H1 (cell line): Measurements from ENCODE around the gene RMDN3. TPM values are rescaled to one million over a fixed set of nuclear protein-coding genes. Genes with fewer than 3 reads are reported as not detected.

Experiments
- BRCA1 ChIP-seq: IDR thresholded peaks from 2 replicates; pipeline ENCODE4 v1.6.1; 2012; ENCODE audit warnings: low read depth, low read length, improper control_type of control experiment
- EGR1 ChIP-seq: IDR thresholded peaks from 2 replicates; pipeline ENCODE4 v1.6.1; 2011; ENCODE audit warnings: low read depth, low read length, borderline replicate concordance
- POLR2A ChIP-seq, 2 experiments: IDR thresholded peaks; 1 replicate in 1 of 2; 2 replicates in 1 of 2; pipeline ENCODE4 v1.6.1; 2011; ENCODE audit warnings: low read depth in 2 of 2, low read length in 2 of 2, mild to moderate bottlenecking in 2 of 2; ENCODE audit errors: control extremely low read depth in 1 of 2
- RXRA ChIP-seq: IDR thresholded peaks from 2 replicates; pipeline ENCODE4 v1.6.1; 2011; ENCODE audit warnings: low read depth, mild to moderate bottlenecking, low read length, moderate library complexity; ENCODE audit not compliant: insufficient read depth
- TAF7 ChIP-seq: optimal IDR thresholded peaks from 2 replicates; pipeline ENCODE3; 2011; ENCODE audit warnings: low read depth, mild to moderate bottlenecking, inconsistent platforms, low read length, moderate library complexity, borderline replicate concordance
- polyA plus RNA-seq, 7 experiments: library from polyadenylated mRNA; depleted of rRNA in 3 of 7; stranded (reverse) in 5 of 7; unstranded in 2 of 7; fragments of >200 nt in 5 of 7; fragments of 200-250 nt in 2 of 7; gene quantifications; 1 replicate in 5 of 7; 2 replicates in 1 of 7; 4 replicates in 1 of 7; pipeline versions ENCODE4 v1.2.1 to v1.2.3, GENCODE V29; 2011 to 2013; ENCODE audit warnings: missing spikeins in 2 of 7, mixed read lengths in 2 of 7
- total RNA-seq: library from RNA; stranded (reverse); fragmentation: NEBNext Ultra II Directional; extraction: Animal tissue kit (Norgen Biotek cat#: 25700); gene quantifications from 2 replicates; pipeline ENCODE4 v1.2.1, GENCODE V29; 2021
- TF ChIP-seq, protein P1 (sequence below), 3 experiments: IDR thresholded peaks; 1 replicate in 2 of 3; 2 replicates in 1 of 3; pipeline versions ENCODE4 v1.5.1 to v1.6.1; 2011; ENCODE audit warnings: low read length in 3 of 3, mild to moderate bottlenecking in 3 of 3, inconsistent platforms in 2 of 3, low read depth in 1 of 3, moderate library complexity in 1 of 3; ENCODE audit not compliant: insufficient read depth in 1 of 3; ENCODE audit errors: control extremely low read depth in 1 of 3

RMDN3 gene
- total and polyA plus RNA-seq, 2 of the 8 experiments (the other 6 are each of a cell fraction or from before 2014, with no cell fraction given) = 10.8 to 24.1 TPM

GRCh38 chr15:40796512-40796911 is 41.5 kb upstream of the RMDN3 start (continued):
- TF ChIP-seq BRCA1 (no peak), RXRA (no peak), TAF7 (no peak), POLR2A (IDR thresholded peaks at IDR 0.05; ENCODE audit: control extremely low read depth in 1 of 2, low read depth in 2 of 2, low read length in 2 of 2) (no peak), EGR1 (no peak)
- TF ChIP-seq, protein P1, sequence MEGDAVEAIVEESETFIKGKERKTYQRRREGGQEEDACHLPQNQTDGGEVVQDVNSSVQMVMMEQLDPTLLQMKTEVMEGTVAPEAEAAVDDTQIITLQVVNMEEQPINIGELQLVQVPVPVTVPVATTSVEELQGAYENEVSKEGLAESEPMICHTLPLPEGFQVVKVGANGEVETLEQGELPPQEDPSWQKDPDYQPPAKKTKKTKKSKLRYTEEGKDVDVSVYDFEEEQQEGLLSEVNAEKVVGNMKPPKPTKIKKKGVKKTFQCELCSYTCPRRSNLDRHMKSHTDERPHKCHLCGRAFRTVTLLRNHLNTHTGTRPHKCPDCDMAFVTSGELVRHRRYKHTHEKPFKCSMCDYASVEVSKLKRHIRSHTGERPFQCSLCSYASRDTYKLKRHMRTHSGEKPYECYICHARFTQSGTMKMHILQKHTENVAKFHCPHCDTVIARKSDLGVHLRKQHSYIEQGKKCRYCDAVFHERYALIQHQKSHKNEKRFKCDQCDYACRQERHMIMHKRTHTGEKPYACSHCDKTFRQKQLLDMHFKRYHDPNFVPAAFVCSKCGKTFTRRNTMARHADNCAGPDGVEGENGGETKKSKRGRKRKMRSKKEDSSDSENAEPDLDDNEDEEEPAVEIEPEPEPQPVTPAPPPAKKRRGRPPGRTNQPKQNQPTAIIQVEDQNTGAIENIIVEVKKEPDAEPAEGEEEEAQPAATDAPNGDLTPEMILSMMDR (IDR thresholded peaks at IDR 0.05; ENCODE audit: control extremely low read depth in 1 of 3, insufficient read depth in 1 of 3, low read depth in 1 of 3, low read length in 3 of 3) = no peak
